ENCODE results near the gene WDR90. TPM values are rescaled to one million over a fixed set of nuclear protein-coding genes. Genes with fewer than 3 reads are reported as not detected.

The WDR90 gene
- total RNA-seq, 1 donor from 2014 or later: 34.9 TPM

GRCh38 chr16:694187-694862 is 45.2 kb downstream of the WDR90 start:
- Histone ChIP-seq H3K4me3 (peak overlapping the region; percentile 38 to 40), H3K27me3 (peaks cover 9% of the 10 kb centered on the region), H3K27ac (no peak overlapping the region), H3K4me1 (peaks cover 50% of the 10 kb centered on the region), H3K9me3 (no peaks in the 10 kb centered on the region), H3K36me3 (no peaks in the 10 kb centered on the region)
- intact Hi-C loops (cut with DNase I): no loop called here
- TF ChIP-seq, protein P1, sequence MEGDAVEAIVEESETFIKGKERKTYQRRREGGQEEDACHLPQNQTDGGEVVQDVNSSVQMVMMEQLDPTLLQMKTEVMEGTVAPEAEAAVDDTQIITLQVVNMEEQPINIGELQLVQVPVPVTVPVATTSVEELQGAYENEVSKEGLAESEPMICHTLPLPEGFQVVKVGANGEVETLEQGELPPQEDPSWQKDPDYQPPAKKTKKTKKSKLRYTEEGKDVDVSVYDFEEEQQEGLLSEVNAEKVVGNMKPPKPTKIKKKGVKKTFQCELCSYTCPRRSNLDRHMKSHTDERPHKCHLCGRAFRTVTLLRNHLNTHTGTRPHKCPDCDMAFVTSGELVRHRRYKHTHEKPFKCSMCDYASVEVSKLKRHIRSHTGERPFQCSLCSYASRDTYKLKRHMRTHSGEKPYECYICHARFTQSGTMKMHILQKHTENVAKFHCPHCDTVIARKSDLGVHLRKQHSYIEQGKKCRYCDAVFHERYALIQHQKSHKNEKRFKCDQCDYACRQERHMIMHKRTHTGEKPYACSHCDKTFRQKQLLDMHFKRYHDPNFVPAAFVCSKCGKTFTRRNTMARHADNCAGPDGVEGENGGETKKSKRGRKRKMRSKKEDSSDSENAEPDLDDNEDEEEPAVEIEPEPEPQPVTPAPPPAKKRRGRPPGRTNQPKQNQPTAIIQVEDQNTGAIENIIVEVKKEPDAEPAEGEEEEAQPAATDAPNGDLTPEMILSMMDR (IDR thresholded peaks at IDR 0.05): no peak
- TF ChIP-seq POLR2A (IDR thresholded peaks at IDR 0.05): no peak
- TF ChIP-seq POLR2AphosphoS5 (IDR thresholded peaks at IDR 0.05; ENCODE audit: insufficient read depth in 1 of 2, low read depth in 1 of 2): no peak
- DNase-seq (ENCODE audit: extremely low spot score in 2 of 2): no peak

DNA sequence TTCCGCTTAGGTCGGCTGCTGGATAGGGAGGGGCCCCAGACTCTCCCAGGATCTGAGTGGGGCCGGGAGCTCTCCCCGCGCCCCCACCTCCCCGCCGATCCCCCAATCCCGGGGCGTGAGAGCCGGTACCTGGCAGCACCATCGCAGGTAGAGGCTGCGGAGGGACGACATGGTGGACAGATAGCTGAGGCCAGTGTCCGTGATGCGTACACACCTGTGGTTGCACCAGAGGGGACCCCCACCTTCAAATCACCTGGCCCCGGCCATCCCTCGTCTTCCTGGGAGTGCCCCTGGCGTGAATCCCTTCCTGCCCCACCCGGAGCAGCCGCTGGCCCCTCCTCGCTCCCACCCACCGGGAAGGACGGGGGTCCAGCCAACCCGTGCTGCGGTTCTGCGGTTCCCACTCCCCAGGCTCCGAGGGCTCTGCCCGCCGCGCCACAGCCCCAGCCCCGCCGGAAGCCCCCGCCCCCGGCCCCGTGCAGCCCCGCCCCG is 45.7 kb downstream of the WDR90 start:
- intact Hi-C loops (cut with DNase I): no loop called here
- TF ChIP-seq, protein P1 (IDR thresholded peaks at IDR 0.05): no peak
- TF ChIP-seq POLR2AphosphoS5 (IDR thresholded peaks at IDR 0.05; ENCODE audit: insufficient read depth in 1 of 2, low read depth in 1 of 2) (no peak), POLR2A (IDR thresholded peaks at IDR 0.05) (no peak)
- Histone ChIP-seq H3K9me3 (no peaks in the 10 kb centered on the region), H3K27me3 (peaks cover 9% of the 10 kb centered on the region), H3K36me3 (no peaks in the 10 kb centered on the region), H3K4me3 (peak overlapping the region; percentile 38 to 40), H3K4me1 (peaks cover 44% of the 10 kb centered on the region), H3K27ac (no peak overlapping the region)
- DNase-seq (ENCODE audit: extremely low spot score in 2 of 2): no peak

DNA sequence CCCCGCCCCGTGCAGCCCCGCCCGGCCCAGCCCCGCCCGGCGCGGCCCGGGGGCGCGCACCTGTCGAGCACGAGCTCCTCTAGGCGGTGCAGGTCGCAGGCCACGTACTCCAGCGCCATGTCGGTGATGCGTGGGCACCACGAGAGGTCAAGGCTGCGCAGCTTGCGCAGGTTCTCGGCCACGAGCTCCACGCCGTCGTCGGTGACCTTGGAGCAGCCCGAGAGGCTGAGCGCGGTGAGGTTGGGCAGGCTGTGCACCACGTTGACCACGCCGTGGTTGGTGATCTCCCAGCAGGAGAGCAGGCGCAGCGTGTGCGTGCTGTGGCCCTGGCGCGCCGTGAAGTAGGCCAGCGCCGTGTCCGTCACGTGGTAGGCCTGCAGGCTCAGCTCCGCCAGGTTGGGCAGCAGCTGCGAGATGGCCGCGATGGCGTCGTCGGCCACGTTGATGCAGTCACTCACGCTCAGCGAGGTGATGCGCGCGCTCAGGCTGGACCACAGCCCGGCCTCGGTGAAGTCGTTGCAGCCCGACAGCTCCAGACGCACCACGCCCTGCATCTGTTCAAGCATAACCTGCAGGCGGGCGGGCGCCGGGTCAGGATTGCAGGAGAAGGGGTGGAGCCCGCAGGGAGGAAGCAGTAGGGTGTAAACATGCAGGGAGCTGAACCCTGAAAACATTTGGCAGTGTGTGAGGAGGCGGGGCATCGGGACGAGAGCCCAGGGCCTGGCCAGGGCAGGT is 46.4 kb downstream of the WDR90 start:
- H3K36me3 ChIP-seq: no peaks in the 10 kb centered on the region
- H3K4me3 ChIP-seq: peak overlapping the region; percentile 38
- intact Hi-C loops (cut with DNase I): no loop called here
- H3K27me3 ChIP-seq: peaks cover 9% of the 10 kb centered on the region
- TF ChIP-seq POLR2AphosphoS5 (IDR thresholded peaks at IDR 0.05; ENCODE audit: insufficient read depth in 1 of 2, low read depth in 1 of 2): peak; percentile 24 to 53
- TF ChIP-seq, protein P1 (IDR thresholded peaks at IDR 0.05): no peak
- H3K4me1 ChIP-seq: peaks cover 41% of the 10 kb centered on the region
- DNase-seq (ENCODE audit: extremely low spot score in 2 of 2): no peak
- H3K9me3 ChIP-seq: no peaks in the 10 kb centered on the region
- H3K27ac ChIP-seq: no peak overlapping the region

- intact Hi-C loops (cut with DNase I): no loop called here
- TF ChIP-seq POLR2A (IDR thresholded peaks at IDR 0.05) (no peak), POLR2AphosphoS5 (IDR thresholded peaks at IDR 0.05; ENCODE audit: insufficient read depth in 1 of 2, low read depth in 1 of 2) (no peak)
- TF ChIP-seq, protein P1 (IDR thresholded peaks at IDR 0.05): no peak
- Histone ChIP-seq H3K9me3 (no peaks in the 10 kb centered on the region), H3K36me3 (no peaks in the 10 kb centered on the region), H3K4me1 (peaks cover 29% of the 10 kb centered on the region), H3K27me3 (peaks cover 18% of the 10 kb centered on the region), H3K4me3 (no peak overlapping the region), H3K27ac (no peak overlapping the region)
- DNase-seq (ENCODE audit: extremely low spot score in 2 of 2): no peak
Measured at GRCh38 chr16:698911-699671, 49.9 kb downstream of the WDR90 start.
